ENCODE results near the gene RECQL5.

RECQL5 gene

DNA sequence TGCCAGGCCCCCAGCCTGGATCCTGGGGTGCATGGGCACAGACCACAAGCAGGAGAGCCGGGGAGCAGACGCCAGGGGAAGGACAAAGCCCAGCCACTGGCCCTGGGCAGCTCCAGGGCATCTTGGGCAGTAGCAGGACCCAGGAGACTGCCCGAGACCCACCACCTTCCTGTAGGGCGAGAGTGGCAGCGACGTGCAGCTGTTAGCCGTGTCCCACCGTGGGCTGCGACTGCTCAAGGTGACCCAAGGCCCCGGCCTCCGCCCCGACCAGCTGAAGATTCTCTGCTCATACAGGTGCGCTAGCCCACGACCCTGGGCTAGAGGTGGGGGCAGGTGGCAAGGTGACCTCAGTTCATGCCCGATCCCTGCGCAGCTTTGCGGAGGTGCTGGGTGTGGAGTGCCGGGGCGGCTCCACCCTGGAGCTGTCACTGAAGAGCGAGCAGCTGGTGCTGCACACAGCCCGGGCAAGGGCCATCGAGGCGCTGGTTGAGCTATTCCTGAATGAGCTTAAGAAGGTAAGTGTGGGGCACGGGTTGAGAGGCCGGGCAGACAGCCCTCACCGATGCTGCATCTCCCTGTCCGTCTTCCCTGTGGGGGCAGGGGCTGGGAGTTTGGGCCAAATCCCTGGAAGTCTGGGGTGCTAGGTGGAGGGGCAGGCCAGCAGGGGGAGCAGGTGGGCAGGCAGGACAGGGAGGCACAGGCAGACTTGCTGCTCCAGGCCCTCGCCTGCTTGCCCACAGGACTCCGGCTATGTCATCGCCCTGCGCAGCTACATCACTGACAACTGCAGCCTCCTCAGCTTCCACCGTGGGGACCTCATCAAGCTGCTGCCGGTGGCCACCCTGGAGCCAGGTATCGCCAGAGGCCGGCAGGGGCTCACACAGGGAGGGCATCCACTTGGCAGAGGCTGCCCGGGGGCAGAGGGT lies 47.2 kb downstream of the RECQL5 start:
- TF ChIP-seq, protein P1, sequence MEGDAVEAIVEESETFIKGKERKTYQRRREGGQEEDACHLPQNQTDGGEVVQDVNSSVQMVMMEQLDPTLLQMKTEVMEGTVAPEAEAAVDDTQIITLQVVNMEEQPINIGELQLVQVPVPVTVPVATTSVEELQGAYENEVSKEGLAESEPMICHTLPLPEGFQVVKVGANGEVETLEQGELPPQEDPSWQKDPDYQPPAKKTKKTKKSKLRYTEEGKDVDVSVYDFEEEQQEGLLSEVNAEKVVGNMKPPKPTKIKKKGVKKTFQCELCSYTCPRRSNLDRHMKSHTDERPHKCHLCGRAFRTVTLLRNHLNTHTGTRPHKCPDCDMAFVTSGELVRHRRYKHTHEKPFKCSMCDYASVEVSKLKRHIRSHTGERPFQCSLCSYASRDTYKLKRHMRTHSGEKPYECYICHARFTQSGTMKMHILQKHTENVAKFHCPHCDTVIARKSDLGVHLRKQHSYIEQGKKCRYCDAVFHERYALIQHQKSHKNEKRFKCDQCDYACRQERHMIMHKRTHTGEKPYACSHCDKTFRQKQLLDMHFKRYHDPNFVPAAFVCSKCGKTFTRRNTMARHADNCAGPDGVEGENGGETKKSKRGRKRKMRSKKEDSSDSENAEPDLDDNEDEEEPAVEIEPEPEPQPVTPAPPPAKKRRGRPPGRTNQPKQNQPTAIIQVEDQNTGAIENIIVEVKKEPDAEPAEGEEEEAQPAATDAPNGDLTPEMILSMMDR (IDR thresholded peaks at IDR 0.05): no peak
- Histone ChIP-seq H3K27ac (no peak overlapping the region), H3K4me3 (no peak overlapping the region)
- DNase-seq (ENCODE audit: low spot score): no peak

DNA sequence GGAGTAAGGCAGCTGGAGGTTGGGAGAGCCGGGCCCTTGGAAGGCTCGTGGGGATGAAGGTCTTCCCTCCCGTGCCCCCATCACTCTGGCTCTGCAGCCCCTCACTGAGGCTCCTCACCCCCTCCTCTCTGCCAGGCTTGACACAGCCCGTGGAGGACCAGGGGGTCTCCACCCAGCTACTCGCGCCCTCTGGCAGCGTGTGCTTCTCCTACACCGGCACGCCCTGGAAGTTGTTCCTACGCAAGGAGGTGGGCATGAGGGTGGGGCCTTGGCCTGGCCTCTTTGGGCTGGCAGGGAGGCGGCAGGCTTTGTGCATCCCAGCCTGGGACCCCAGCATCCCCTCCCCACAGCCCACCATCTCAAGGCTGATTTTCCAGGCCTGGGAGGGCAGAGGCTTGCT lies 49.3 kb downstream of the RECQL5 start:
- Histone ChIP-seq H3K27ac (no peak overlapping the region), H3K4me3 (no peak overlapping the region)
- DNase-seq (ENCODE audit: low spot score): no peak

DNA sequence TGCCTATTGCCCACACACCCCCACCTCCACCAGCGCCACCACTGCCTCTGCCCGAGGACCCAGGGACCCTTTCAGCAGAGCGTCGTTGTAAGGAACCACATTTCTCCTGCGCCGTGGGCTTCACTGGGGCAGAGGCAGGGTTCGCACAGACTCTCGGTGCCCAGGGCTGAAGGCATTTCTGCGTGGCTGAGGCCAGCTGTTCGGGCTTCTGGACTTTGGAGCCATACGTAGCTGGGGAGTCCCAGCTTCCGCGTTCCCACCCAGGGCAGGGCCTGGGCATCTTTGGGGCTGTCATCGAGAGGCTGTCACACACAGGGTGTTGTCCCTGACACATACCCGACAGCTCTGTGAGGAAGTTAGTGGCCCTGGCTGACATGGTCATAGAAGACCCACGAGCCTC lies 49.7 kb downstream of the RECQL5 start:
- H3K4me3 ChIP-seq: no peak overlapping the region
- H3K27ac ChIP-seq: no peak overlapping the region
- DNase-seq (ENCODE audit: low spot score): no peak
- TF ChIP-seq, protein P1 (IDR thresholded peaks at IDR 0.05): no peak

More for the DNA sequence above, 49.3 kb downstream of the RECQL5 start:
- TF ChIP-seq, protein P1 (IDR thresholded peaks at IDR 0.05): no peak

DNA sequence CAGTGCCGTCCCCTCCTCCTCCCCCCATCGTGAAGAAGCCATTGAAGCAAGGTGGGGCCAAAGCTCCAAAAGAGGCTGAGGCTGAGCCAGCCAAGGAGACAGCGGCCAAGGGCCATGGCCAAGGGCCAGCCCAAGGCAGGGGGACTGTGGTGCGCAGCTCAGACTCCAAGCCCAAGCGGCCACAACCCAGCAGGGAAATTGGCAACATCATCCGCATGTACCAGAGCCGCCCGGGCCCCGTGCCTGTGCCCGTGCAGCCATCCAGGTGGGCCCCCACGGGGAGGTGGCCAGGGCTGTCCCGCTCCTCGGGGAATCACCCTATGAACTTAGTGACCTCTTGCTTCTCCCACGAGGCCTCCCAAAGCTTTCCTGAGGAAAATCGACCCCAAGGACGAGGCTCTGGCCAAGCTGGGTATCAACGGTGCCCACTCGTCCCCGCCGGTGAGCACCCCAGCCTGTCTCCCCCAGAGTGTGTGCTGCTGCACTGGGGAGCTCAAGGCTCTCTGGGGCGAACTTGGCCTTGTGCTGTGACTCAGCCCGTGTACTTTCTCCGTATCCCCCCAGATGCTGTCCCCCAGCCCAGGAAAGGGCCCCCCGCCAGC lies 50.3 kb downstream of the RECQL5 start:
- DNase-seq (ENCODE audit: low spot score): no peak
- Histone ChIP-seq H3K27ac (no peak overlapping the region), H3K4me3 (no peak overlapping the region)
- TF ChIP-seq, protein P1 (IDR thresholded peaks at IDR 0.05): no peak

DNA sequence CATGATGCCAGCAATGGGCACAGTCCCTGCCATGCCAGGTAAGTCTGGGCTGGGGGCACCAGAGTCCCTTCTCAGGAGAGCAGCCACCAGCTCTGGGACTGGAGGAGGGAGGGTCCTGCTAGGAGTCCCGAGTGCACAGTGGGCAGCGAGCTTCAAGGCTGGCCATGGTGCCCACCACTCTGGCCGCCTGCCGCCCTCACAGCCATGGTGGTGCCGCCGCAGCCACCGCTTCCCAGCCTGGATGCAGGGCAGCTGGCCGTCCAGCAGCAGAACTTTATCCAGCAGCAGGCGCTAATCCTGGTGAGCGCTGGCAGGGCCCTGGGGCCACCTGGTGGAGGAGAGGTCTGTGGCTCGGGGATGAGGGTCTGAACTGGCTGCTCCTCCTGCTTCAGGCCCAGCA lies 51.7 kb downstream of the RECQL5 start:
- Histone ChIP-seq H3K4me3 (no peak overlapping the region), H3K27ac (no peak overlapping the region)
- TF ChIP-seq, protein P1 (IDR thresholded peaks at IDR 0.05): no peak
- no peak for DNase-seq (ENCODE audit: low spot score)

DNA sequence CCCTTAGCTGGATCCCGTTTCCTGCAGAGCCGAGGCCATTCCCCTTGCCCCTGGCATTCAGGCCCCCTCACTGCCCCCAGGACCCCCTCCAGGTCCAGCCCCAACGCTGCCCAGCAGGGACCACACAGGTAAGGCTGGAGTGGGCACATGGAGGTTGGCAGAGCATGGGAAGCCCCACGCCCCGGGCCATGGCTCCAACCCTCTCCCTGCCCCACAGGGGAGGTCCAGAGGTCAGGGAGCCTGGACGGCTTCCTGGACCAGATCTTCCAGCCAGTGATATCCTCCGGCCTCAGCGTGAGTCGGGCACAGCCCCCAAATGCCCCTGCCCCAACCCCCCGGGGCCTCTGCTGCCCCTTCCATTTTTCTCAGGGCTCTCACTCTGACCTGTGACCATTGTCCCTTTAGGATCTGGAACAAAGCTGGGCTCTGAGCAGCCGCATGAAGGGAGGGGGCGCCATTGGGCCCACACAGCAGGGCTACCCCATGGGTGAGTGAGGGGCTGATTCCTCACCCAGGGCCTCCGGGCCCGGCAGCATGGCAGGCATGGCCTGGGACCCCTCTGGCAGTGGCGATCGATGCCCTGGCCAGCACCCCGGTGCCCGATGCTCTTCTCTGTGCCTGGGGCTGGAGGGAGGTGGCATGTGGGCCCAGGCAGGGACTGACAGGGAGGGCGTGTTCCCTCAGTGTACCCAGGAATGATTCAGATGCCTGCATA lies 52.2 kb downstream of the RECQL5 start:
- DNase-seq (ENCODE audit: low spot score): no peak
- Histone ChIP-seq H3K4me3 (no peak overlapping the region), H3K27ac (no peak overlapping the region)
- TF ChIP-seq, protein P1 (IDR thresholded peaks at IDR 0.05): no peak
